Endodermal cell (in vitro differentiated cells): Measurements from ENCODE around the gene FBXL16. TPM values are rescaled to one million over a fixed set of nuclear protein-coding genes. Genes with fewer than 3 reads are reported as not detected.

Source experiments
- DNase-seq: peaks from one replicate; pipeline ENCODE4 v3.0.0-alpha.2; 2017
- H3K27ac ChIP-seq: 2 replicates; pipeline ENCODE4 v1.5.1; 2013; ENCODE audit warnings: mild to moderate bottlenecking, low read depth, low read length, moderate library complexity
- H3K27me3 ChIP-seq: 2 replicates; pipeline ENCODE4 v1.6.1; 2013; ENCODE audit warnings: mild to moderate bottlenecking, low read length, moderate library complexity; ENCODE audit not compliant: insufficient read depth, control insufficient read depth, poor library complexity, severe bottlenecking
- H3K36me3 ChIP-seq: 2 replicates; pipeline ENCODE4 v1.7.0; 2013; ENCODE audit warnings: mild to moderate bottlenecking, low read length, moderate library complexity; ENCODE audit not compliant: control insufficient read depth, insufficient read depth
- H3K4me1 ChIP-seq: one replicate; pipeline ENCODE4 v1.7.0; 2013; ENCODE audit warnings: low read length; ENCODE audit not compliant: control insufficient read depth, insufficient read depth
- H3K4me3 ChIP-seq: 2 replicates; pipeline ENCODE4 v1.5.1; 2013; ENCODE audit warnings: mild to moderate bottlenecking, low read length, moderate library complexity
- H3K9ac ChIP-seq: 2 replicates; pipeline ENCODE4 v1.6.1; 2013; ENCODE audit warnings: mild to moderate bottlenecking, low read length, moderate library complexity; ENCODE audit not compliant: poor library complexity, severe bottlenecking; ENCODE audit errors: extremely low read depth
- H3K9me3 ChIP-seq: 2 replicates; pipeline ENCODE4 v1.6.1; 2013; ENCODE audit warnings: mild to moderate bottlenecking, low read length, moderate library complexity; ENCODE audit not compliant: control insufficient read depth
- H3K27ac Mint-ChIP-seq: 2 replicates; pipeline ENCODE4 v1.8.0; 2020; ENCODE audit warnings: mixed read lengths
- H3K27me3 Mint-ChIP-seq: 2 replicates; pipeline ENCODE4 v1.8.0; 2021; ENCODE audit warnings: mild to moderate bottlenecking, mixed read lengths; ENCODE audit not compliant: insufficient read depth
- H3K36me3 Mint-ChIP-seq: 2 replicates; pipeline ENCODE4 v1.8.0; 2020; ENCODE audit warnings: low read depth, mixed read lengths
- H3K4me1 Mint-ChIP-seq: 2 replicates; pipeline ENCODE4 v1.8.0; 2020; ENCODE audit warnings: mixed read lengths
- H3K4me3 Mint-ChIP-seq: 2 replicates; pipeline ENCODE4 v1.8.0; 2020; ENCODE audit warnings: mild to moderate bottlenecking, moderate library complexity, mixed read lengths
- H3K9me3 Mint-ChIP-seq: 2 replicates; pipeline ENCODE4 v1.8.0; 2020; ENCODE audit warnings: mild to moderate bottlenecking, mixed read lengths
- WGBS, 2 experiments: methylation state at CpG; one replicate each; pipeline versions ENCODE4 v1.1.5 to v1.1.7; 2013; ENCODE audit warnings: missing lambda C conversion rate in 2 of 2, mixed read lengths in 1 of 2; ENCODE audit not compliant: insufficient coverage in 1 of 2, insufficient read length in 1 of 2; 5-methylcytosine and 5-hydroxymethylcytosine counted together
- total RNA-seq, 2 donors: library from RNA; stranded (reverse); fragmentation: NEBNext Ultra II Directional in 1 of 2; extraction: Animal tissue kit (Norgen Biotek cat#: 25700) in 1 of 2; gene quantifications; 2 replicates in 1 of 2; 3 replicates in 1 of 2; pipeline ENCODE4 v1.2.1, GENCODE V29; 2021
- TF ChIP-seq, protein P1 (sequence below): fragments of 200-600 bp; sonication (generic); conservative IDR thresholded peaks from 2 replicates; pipeline ENCODE4 v1.5.0; 2021; ENCODE audit warnings: antibody characterized with exemption, mild to moderate bottlenecking

The FBXL16 gene
- total RNA-seq, 2 donors from 2014 or later: 0.38 to 2.2 TPM

DNA sequence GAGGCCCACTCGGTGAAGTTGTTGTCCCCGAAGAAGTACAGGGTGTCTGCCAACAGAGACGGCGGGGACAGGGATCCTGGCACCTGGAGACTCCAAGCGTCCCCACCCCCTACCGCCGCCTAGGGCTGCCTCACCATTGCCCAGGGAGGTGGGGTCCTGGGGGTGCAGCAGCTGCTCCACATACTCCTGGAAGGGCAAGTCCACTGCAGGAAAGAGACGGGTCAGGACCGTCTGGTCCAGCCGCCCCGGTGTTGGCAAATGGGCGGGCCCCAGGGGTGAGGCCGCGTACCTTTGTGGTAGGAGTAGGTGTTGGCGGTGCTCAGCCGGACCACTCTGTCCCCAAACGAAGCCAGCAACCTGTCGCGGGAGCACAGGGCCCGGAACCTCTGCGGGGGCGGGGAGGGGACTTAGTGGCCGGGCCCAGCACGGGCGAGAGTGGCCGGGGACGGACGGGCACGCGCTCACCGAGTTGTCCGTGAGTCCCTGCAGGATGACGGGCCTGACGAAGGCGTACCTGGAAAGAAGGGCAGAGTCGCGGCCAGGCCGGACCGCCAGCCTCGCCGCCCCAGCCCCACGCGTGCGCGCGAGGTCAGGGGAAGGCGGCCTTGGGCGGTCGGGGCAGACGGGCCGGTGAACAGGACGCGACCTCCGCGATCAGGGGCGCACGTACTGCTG lies 22.1 kb downstream of the FBXL16 start:
- Histone ChIP-seq H3K9ac (peak overlapping the region; percentile 55), H3K36me3 (peaks cover 36% of the 10 kb centered on the region), H3K27me3 (no peaks in the 10 kb centered on the region), H3K9me3 (no peaks in the 10 kb centered on the region), H3K4me3 (peak overlapping the region; percentile 76), H3K4me1 (peaks cover 18% of the 10 kb centered on the region), H3K27ac (no peak overlapping the region)
- Mint-ChIP-seq H3K36me3 (peaks cover 36% of the 10 kb centered on the region), H3K4me3 (peak overlapping the region; percentile 73), H3K9me3 (no peaks in the 10 kb centered on the region), H3K4me1 (peaks cover 17% of the 10 kb centered on the region), H3K27ac (peak overlapping the region; percentile 84), H3K27me3 (no peaks in the 10 kb centered on the region)
- 17 to 18% methylated on average over 44 to 57 of the region's 57 CpGs for WGBS, 2 experiments
- peak; percentile 63 for DNase-seq
- TF ChIP-seq, protein P1, sequence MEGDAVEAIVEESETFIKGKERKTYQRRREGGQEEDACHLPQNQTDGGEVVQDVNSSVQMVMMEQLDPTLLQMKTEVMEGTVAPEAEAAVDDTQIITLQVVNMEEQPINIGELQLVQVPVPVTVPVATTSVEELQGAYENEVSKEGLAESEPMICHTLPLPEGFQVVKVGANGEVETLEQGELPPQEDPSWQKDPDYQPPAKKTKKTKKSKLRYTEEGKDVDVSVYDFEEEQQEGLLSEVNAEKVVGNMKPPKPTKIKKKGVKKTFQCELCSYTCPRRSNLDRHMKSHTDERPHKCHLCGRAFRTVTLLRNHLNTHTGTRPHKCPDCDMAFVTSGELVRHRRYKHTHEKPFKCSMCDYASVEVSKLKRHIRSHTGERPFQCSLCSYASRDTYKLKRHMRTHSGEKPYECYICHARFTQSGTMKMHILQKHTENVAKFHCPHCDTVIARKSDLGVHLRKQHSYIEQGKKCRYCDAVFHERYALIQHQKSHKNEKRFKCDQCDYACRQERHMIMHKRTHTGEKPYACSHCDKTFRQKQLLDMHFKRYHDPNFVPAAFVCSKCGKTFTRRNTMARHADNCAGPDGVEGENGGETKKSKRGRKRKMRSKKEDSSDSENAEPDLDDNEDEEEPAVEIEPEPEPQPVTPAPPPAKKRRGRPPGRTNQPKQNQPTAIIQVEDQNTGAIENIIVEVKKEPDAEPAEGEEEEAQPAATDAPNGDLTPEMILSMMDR: no peak

- H3K4me1 ChIP-seq: peaks cover 18% of the 10 kb centered on the region
- Mint-ChIP-seq H3K9me3 (no peaks in the 10 kb centered on the region), H3K4me3 (peak overlapping the region; percentile 73), H3K36me3 (peaks cover 36% of the 10 kb centered on the region), H3K27me3 (no peaks in the 10 kb centered on the region), H3K4me1 (peaks cover 17% of the 10 kb centered on the region), H3K27ac (peak overlapping the region; percentile 84)
- no peaks in the 10 kb centered on the region for H3K27me3 ChIP-seq
- H3K4me3 ChIP-seq: peak overlapping the region; percentile 76
- WGBS, 2 experiments: 94 to 96% methylated on average over 28 to 36 of the region's 36 CpGs
- H3K9me3 ChIP-seq: no peaks in the 10 kb centered on the region
- no peak overlapping the region for H3K27ac ChIP-seq
- DNase-seq: no peak
- H3K36me3 ChIP-seq: peaks cover 36% of the 10 kb centered on the region
- no peak overlapping the region for H3K9ac ChIP-seq
- TF ChIP-seq, protein P1: peak; percentile 36
Measured at GRCh38 chr16:682493-683395, 22.9 kb downstream of the FBXL16 start.

DNA sequence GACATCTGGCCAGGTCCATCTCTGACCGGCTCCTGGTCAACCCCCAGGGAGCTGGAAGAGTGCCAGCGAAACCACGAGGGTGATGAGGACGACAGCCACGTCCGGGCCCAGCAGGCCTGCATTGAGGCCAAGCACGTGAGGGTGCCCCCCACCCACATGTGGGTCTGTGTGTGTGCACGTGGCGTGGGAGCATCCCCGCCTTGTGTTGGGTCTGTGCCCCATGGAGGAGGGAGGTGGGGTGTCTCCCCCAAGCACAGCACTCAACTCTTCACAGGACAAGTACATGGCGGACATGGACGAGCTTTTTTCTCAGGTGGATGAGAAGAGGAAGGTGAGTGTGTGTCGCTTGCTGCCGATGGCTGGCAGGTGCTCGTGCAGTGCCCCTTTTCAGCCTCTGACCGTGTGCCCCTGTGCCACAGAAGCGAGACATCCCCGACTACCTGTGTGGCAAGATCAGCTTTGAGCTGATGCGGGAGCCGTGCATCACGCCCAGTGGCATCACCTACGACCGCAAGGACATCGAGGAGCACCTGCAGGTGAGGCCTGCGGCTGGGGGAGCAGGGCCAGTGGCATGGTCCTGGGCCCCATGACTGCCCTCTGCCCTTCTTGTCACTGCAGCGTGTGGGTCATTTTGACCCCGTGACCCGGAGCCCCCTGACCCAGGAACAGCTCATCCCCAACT lies 23.7 kb downstream of the FBXL16 start:
- DNase-seq: no peak
- Mint-ChIP-seq H3K36me3 (peaks cover 31% of the 10 kb centered on the region), H3K4me3 (peak overlapping the region; percentile 73), H3K4me1 (peaks cover 17% of the 10 kb centered on the region), H3K27ac (peak overlapping the region; percentile 48), H3K27me3 (no peaks in the 10 kb centered on the region), H3K9me3 (no peaks in the 10 kb centered on the region)
- H3K27me3 ChIP-seq: no peaks in the 10 kb centered on the region
- H3K9ac ChIP-seq: no peak overlapping the region
- H3K9me3 ChIP-seq: no peaks in the 10 kb centered on the region
- no peak overlapping the region for H3K27ac ChIP-seq
- 94 to 97% methylated on average over 17 to 28 of the region's 28 CpGs for WGBS, 2 experiments
- H3K36me3 ChIP-seq: peaks cover 36% of the 10 kb centered on the region
- peaks cover 18% of the 10 kb centered on the region for H3K4me1 ChIP-seq
- TF ChIP-seq, protein P1: no peak
- H3K4me3 ChIP-seq: peak overlapping the region; percentile 91
